HepG2 (cell line): ENCODE data around the gene NUBP2. TPM values are rescaled to one million over a fixed set of nuclear protein-coding genes. Genes with fewer than 3 reads are reported as not detected.

Experiments used
- ARID4A ChIP-seq: sonication (generic); formaldehyde crosslinking; IDR thresholded peaks from 2 replicates; pipeline ENCODE4 v1.5.0; 2020; ENCODE audit warnings: mild to moderate bottlenecking, missing genetic modification reagents, borderline replicate concordance
- ATF7-NPFF ChIP-seq: sonication (generic); formaldehyde crosslinking; IDR thresholded peaks from 2 replicates; pipeline ENCODE4 v1.8.1; 2023; ENCODE audit warnings: mild to moderate bottlenecking, low read depth, missing genetic modification reagents, moderate library complexity
- FOXP4 ChIP-seq: sonication (generic); formaldehyde crosslinking; IDR thresholded peaks from 2 replicates; pipeline ENCODE4 v1.4.0; 2020; ENCODE audit warnings: missing genetic modification reagents
- MAFF ChIP-seq: IDR thresholded peaks from 2 replicates; pipeline ENCODE4 v1.6.1; 2011; ENCODE audit warnings: low read depth, low read length, improper control_type of control experiment
- MAFK ChIP-seq, 2 experiments: IDR thresholded peaks in 1 of 2; conservative IDR thresholded peaks in 1 of 2; 2 replicates each; pipeline ENCODE4 v1.6.1; 2011; ENCODE audit warnings: improper control_type of control experiment in 2 of 2, low read length in 2 of 2
- MXI1 ChIP-seq: IDR thresholded peaks from 3 replicates; pipeline ENCODE4 v1.6.1; 2012; ENCODE audit warnings: low read depth, low read length, inconsistent platforms, borderline replicate concordance
- PHF5A ChIP-seq: IDR thresholded peaks from one replicate; pipeline ENCODE4 v1.6.1; 2018; ENCODE audit warnings: low read depth, missing genetic modification reagents; ENCODE audit not compliant: unreplicated experiment
- RARG ChIP-seq: sonication (generic); formaldehyde crosslinking; IDR thresholded peaks from 2 replicates; pipeline ENCODE4 v1.4.0; 2020; ENCODE audit warnings: low read depth, mild to moderate bottlenecking, missing genetic modification reagents
- TEAD3 ChIP-seq: optimal IDR thresholded peaks from 2 replicates; pipeline ENCODE3; 2016; ENCODE audit warnings: borderline replicate concordance
- TFDP2 ChIP-seq: sonication (generic); formaldehyde crosslinking; IDR thresholded peaks from 2 replicates; pipeline ENCODE4 v1.4.0; 2020; ENCODE audit warnings: missing genetic modification reagents
- ZBTB39 ChIP-seq: sonication (generic); formaldehyde crosslinking; IDR thresholded peaks from 2 replicates; pipeline ENCODE4 v1.5.0; 2020; ENCODE audit warnings: missing genetic modification reagents
- ZNF121 ChIP-seq: sonication (generic); formaldehyde crosslinking; IDR thresholded peaks from 2 replicates; pipeline ENCODE4 v1.5.0; 2020; ENCODE audit warnings: mild to moderate bottlenecking, missing genetic modification reagents
- ZNF143 ChIP-seq: sonication (generic); formaldehyde crosslinking; IDR thresholded peaks from 2 replicates; pipeline ENCODE4 v1.4.0; 2020; ENCODE audit warnings: missing genetic modification reagents
- ZNF18 ChIP-seq: sonication (generic); formaldehyde crosslinking; IDR thresholded peaks from 2 replicates; pipeline ENCODE4 v1.8.0; 2022; ENCODE audit warnings: mild to moderate bottlenecking, missing genetic modification reagents; ENCODE audit not compliant: insufficient replicate concordance
- ZNF33A ChIP-seq: sonication (generic); formaldehyde crosslinking; IDR thresholded peaks from 2 replicates; pipeline ENCODE4 v1.5.1; 2020; ENCODE audit warnings: missing genetic modification reagents, mild to moderate bottlenecking, moderate library complexity, borderline replicate concordance
- ZNF562 ChIP-seq: sonication (generic); formaldehyde crosslinking; IDR thresholded peaks from 2 replicates; pipeline ENCODE4 v1.8.0; 2022; ENCODE audit warnings: missing genetic modification reagents, borderline replicate concordance
- ZNF83 ChIP-seq: sonication (generic); formaldehyde crosslinking; IDR thresholded peaks from 2 replicates; pipeline ENCODE4 v1.4.0; 2020; ENCODE audit warnings: missing genetic modification reagents, mild to moderate bottlenecking, borderline replicate concordance
- ZNF891 ChIP-seq: sonication (generic); formaldehyde crosslinking; IDR thresholded peaks from 2 replicates; pipeline ENCODE4 v1.5.0; 2020; ENCODE audit warnings: mild to moderate bottlenecking, missing genetic modification reagents
- polyA plus RNA-seq, 8 experiments: library from polyadenylated mRNA; depleted of rRNA in 3 of 8; stranded (reverse) in 7 of 8; unstranded in 1 of 8; fragments of >200 nt; fragmentation: Illumina TruSeq in 4 of 8; extraction: Trizol in 4 of 8; gene quantifications; 2 replicates each; pipeline versions ENCODE4 v1.2.1 to v1.2.3, GENCODE V29; 2011 to 2016; ENCODE audit warnings: low read depth in 4 of 8, missing spikeins in 1 of 8, mixed read lengths in 1 of 8; ENCODE audit not compliant: insufficient read depth in 1 of 8
- total RNA-seq, 5 experiments: library from RNA; depleted of rRNA; stranded (reverse); fragments of >200 nt; fragmentation: Illumina TruSeq; extraction: Trizol; gene quantifications; 2 replicates each; pipeline ENCODE4 v1.2.3, GENCODE V29; 2016; ENCODE audit warnings: low read depth in 1 of 5

NUBP2 gene
- total and polyA plus RNA-seq, 2 of the 13 experiments (the other 11 are each of a cell fraction or from before 2014, with no cell fraction given): 25.7 to 61.5 TPM

- TF ChIP-seq TFDP2 (0 out of 2 replicates have a peak, but pooled peaks have one; percentile 18), RARG (CRISPR knock-in tag) (no peak), MXI1 (peak; percentile 69; the same call in 1 of the 3 replicates), ATF7-NPFF (peak; percentile 29; the same call in 1 of the 2 replicates), ZNF143 (no peak; the same call in 1 of the 2 replicates), ZNF562 (CRISPR knock-in tag) (no peak), ZBTB39 (CRISPR knock-in tag) (no peak), MAFF (no peak), MAFK (conservative IDR thresholded peaks at IDR 0.05 in 1 of 2, IDR thresholded peaks at IDR 0.05 in 1 of 2; ENCODE audit: low read length in 2 of 2) (no peak), ZNF33A (no peak), ZNF18 (CRISPR knock-in tag) (no peak), ZNF121 (CRISPR knock-in tag) (peak; percentile 94), ARID4A (CRISPR knock-in tag) (peak; percentile 80), TEAD3 (CRISPR knock-in tag) (peak; percentile 27), PHF5A (no peak), FOXP4 (CRISPR knock-in tag) (peak; percentile 84), ZNF83 (no peak), ZNF891 (CRISPR knock-in tag) (no peak)
Observed at GRCh38 chr16:1832838-1833454, 50.2 kb downstream of the NUBP2 start (continued).
